AG09319 (cell line): ENCODE data around the gene PBOV1.
"Not testable (repeated sequence)": the region's sequence is repeated elsewhere in the genome, so short reads cannot be mapped to it uniquely, and the experiment has no call there.

ENCODE experiments used
- DNase-seq: peaks from one replicate; pipeline ENCODE4 v3.0.0-alpha.2; 2010; ENCODE audit warnings: low read depth; ENCODE audit errors: extremely low read depth
- CTCF ChIP-seq: IDR thresholded peaks from 2 replicates; pipeline ENCODE4 v1.5.1; 2011; ENCODE audit warnings: low read depth, mild to moderate bottlenecking, inconsistent platforms, low read length, moderate library complexity

Gene PBOV1

GRCh38 chr6:138219901-138220300 is 1.6 kb upstream of the PBOV1 start:
- no peak for TF ChIP-seq CTCF
- no peak for DNase-seq

GRCh38 chr6:138219398-138219797 is 1.1 kb upstream of the PBOV1 start:
- no peak for TF ChIP-seq CTCF
- no peak for DNase-seq

GRCh38 chr6:138215093-138215782 is 3.1 kb downstream of the PBOV1 start:
- no peak for TF ChIP-seq CTCF

GRCh38 chr6:138212530-138212929 is 5.8 kb downstream of the PBOV1 start:
- DNase-seq: not testable (repeated sequence)

More at GRCh38 chr6:138215093-138215782, 3.1 kb downstream of the PBOV1 start:
- no peak for DNase-seq

- DNase-seq: no peak
These were observed 6.7 kb downstream of the PBOV1 start for GRCh38 chr6:138211601-138212000.

GRCh38 chr6:138211048-138211581 is 7.2 kb downstream of the PBOV1 start:
- DNase-seq: no peak
- TF ChIP-seq CTCF: no peak

More at GRCh38 chr6:138211601-138212000, 6.7 kb downstream of the PBOV1 start:
- no peak for TF ChIP-seq CTCF

- DNase-seq: no peak
These were observed 11.4 kb downstream of the PBOV1 start for GRCh38 chr6:138206862-138207261.

More at GRCh38 chr6:138206862-138207261, 11.4 kb downstream of the PBOV1 start:
- TF ChIP-seq CTCF: no peak
